ENCODE measurements around the gene S1PR1.
A peak's percentile ranks its signal among the peaks of the same experiment; 100 is the strongest.
"Not testable (repeated sequence)": the region's sequence is repeated elsewhere in the genome, so short reads cannot be mapped to it uniquely, and the experiment has no call there.

Gene S1PR1

DNA sequence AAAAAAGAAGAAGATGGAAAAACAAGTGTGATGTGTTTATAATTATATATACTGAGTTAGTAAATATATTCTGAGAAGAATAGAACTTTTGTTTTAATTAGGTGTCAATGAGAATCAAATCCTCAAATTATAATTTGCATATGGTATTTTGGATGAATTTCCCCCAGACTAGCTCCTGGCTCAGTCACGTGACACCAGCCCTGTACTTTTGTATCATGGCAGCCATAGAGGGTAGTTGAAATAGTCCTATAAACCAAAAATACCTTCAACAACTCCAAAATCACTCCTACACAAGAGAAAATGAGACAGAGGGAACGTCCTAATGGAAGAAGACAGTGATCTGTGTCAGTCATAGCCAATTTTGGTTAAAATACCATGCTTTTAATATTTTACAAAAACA lies 9.0 kb upstream of the S1PR1 start:
- Histone ChIP-seq H3K27ac (ENCODE audit: low read depth, low read length) (no peak overlapping the region), H3K27me3 (ENCODE audit: control insufficient read depth, insufficient read depth, low read length) (no peaks in the 10 kb centered on the region), H3K36me3 (ENCODE audit: control insufficient read depth, insufficient read depth, low read length) (no peaks in the 10 kb centered on the region), H3K9ac (ENCODE audit: low read length) (no peak overlapping the region), H3K4me3 (ENCODE audit: low read length) (no peak overlapping the region), H3K4me1 (ENCODE audit: control insufficient read depth, insufficient read depth, low read length) (no peaks in the 10 kb centered on the region)

DNA sequence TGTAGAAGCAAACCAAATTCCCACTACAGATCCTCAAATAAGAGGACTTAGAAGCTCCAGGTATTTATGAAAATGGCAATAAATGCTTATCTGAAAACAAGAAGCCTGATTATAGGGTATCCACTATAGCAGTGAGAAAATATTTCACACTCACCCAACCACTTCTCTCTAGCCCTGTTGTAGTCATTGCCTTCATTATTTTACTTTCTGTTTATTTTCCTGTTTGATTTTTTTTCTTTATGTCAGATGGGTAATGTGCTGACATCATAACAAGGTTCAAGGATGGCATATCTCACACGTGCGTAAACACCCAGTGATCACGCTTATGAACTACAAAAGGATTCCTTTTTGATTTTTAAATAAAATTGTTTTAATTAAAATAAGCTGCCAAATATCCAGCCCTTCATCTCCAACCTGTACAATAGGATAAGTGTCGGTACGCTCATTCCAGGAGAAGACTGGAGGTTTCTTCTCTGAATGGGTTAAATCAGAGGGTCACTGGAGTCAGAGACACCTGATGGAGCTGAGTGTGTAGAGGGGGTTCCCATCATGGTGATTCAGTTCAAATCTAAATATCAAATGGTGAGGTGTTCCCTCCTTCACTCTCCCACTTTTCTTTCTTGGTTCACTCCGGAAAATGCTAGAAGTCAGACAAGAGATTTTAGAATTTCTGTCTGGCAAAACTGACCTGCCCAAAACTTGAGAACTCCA lies 8.2 kb upstream of the S1PR1 start:
- Histone ChIP-seq H3K36me3 (ENCODE audit: control insufficient read depth, insufficient read depth, low read length) (no peaks in the 10 kb centered on the region), H3K4me1 (ENCODE audit: control insufficient read depth, insufficient read depth, low read length) (no peaks in the 10 kb centered on the region)

GRCh38 chr1:101232182-101232581 lies 4.6 kb upstream of the S1PR1 start:
- not testable (repeated sequence) for H3K9ac ChIP-seq (ENCODE audit: low read length); H3K4me3 ChIP-seq (ENCODE audit: low read length); H3K27ac ChIP-seq (ENCODE audit: low read depth, low read length); H3K4me1 ChIP-seq (ENCODE audit: control insufficient read depth, insufficient read depth, low read length); H3K36me3 ChIP-seq (ENCODE audit: control insufficient read depth, insufficient read depth, low read length); H3K27me3 ChIP-seq (ENCODE audit: control insufficient read depth, insufficient read depth, low read length)

More for the DNA sequence above, 8.2 kb upstream of the S1PR1 start:
- H3K9ac ChIP-seq (ENCODE audit: low read length): no peak overlapping the region
- no peaks in the 10 kb centered on the region for H3K27me3 ChIP-seq (ENCODE audit: control insufficient read depth, insufficient read depth, low read length)
- no peak overlapping the region for H3K27ac ChIP-seq (ENCODE audit: low read depth, low read length)
- no peak overlapping the region for H3K4me3 ChIP-seq (ENCODE audit: low read length)

DNA sequence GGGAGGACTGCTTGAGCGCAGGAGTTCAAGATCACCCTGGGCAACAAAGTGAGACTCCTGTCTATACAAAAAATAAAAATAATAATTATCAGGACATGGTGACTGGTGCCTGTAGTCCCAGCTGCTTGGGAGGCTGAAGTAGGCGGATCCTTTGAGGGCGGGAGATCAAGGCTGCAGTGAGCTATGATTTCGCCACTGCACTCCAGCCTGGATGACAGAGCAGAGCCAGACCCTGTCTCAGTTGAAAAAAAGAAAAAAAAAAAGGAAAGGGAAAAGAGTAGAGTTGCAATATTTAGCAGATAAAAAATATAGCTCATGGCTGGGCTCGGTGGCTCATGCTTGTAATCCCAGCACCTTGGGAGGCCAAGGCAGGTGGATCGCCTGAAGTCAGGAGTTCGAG lies 3.3 kb upstream of the S1PR1 start:
- Histone ChIP-seq H3K36me3 (ENCODE audit: control insufficient read depth, insufficient read depth, low read length) (no peaks in the 10 kb centered on the region), H3K9ac (ENCODE audit: low read length) (no peak overlapping the region), H3K27me3 (ENCODE audit: control insufficient read depth, insufficient read depth, low read length) (peaks cover 10% of the 10 kb centered on the region), H3K27ac (ENCODE audit: low read depth, low read length) (no peak overlapping the region), H3K4me3 (ENCODE audit: low read length) (no peak overlapping the region), H3K4me1 (ENCODE audit: control insufficient read depth, insufficient read depth, low read length) (no peaks in the 10 kb centered on the region)

DNA sequence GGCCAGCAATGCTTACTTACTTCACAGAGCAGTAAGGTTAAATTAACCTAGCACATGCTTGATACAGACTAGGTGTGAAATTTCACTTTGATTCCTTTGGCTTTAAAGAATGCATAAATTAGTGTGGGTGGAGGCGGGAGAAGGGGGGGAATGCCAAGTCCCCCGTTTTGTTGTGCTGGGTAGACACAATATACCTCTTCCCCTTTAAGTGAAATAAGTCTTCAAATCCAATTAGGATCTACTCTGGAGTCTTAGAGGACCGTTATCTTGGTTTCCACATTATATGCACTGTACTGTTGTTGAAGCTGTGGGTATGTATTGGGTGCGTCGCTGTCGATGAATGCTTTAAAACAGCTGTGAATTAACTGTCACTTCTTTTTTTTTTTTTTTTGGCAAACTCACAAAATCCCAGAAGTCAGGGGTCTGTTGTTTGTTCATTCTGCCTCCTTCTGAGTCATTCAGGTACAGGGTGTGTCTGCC lies 1.6 kb upstream of the S1PR1 start:
- Histone ChIP-seq H3K4me3 (ENCODE audit: low read length) (peak overlapping the region; percentile 69), H3K27me3 (ENCODE audit: control insufficient read depth, insufficient read depth, low read length) (peaks cover 12% of the 10 kb centered on the region), H3K9ac (ENCODE audit: low read length) (no peak overlapping the region), H3K4me1 (ENCODE audit: control insufficient read depth, insufficient read depth, low read length) (peaks cover 3% of the 10 kb centered on the region), H3K27ac (ENCODE audit: low read depth, low read length) (no peak overlapping the region), H3K36me3 (ENCODE audit: control insufficient read depth, insufficient read depth, low read length) (no peaks in the 10 kb centered on the region)

DNA sequence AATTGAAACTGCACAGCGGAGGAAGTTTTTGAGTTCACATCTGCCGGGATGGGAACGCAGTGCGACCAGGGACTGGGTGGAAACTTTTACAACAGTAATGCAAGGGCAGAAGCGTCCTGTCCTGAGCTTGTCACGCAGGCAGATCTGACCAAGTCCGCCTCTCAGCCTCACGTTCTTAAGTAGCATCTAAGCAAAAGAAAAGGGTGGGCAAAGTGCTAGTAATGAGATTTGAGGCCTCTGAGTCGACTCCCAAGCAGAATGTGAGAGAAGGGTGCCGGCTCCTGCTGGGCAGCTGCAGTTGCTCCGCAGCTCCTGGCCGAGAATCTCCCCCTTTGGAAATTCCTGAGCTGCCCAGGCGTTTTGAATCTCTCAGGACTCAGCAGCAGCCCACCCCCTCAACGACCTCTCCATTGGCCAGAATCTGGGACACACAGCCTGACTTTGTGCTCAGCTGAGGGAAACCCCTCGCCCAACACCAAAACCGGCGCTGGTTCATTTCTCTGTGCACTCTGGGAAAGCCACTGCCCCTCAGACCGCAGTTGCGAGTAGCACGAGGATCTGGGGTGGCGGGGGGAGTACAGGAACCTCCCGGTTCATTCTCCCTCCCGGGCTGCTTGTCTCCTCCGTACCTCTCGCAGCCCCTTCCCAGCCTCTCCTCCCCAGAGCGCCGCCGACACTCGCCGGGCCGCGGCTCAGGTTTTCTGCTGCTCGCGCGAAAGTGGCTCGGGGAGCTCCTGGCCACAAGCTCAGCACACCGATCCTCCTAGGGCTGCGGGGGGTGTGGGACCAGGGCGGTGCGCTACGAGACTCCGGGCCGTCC lies 913 bp upstream of the S1PR1 start:
- no peak overlapping the region for H3K9ac ChIP-seq (ENCODE audit: low read length)
- no peaks in the 10 kb centered on the region for H3K36me3 ChIP-seq (ENCODE audit: control insufficient read depth, insufficient read depth, low read length)
- peak overlapping the region; percentile 22 for H3K27ac ChIP-seq (ENCODE audit: low read depth, low read length)
- H3K27me3 ChIP-seq (ENCODE audit: control insufficient read depth, insufficient read depth, low read length): peaks cover 12% of the 10 kb centered on the region
- peak overlapping the region; percentile 69 for H3K4me3 ChIP-seq (ENCODE audit: low read length)
- H3K4me1 ChIP-seq (ENCODE audit: control insufficient read depth, insufficient read depth, low read length): peaks cover 3% of the 10 kb centered on the region

DNA sequence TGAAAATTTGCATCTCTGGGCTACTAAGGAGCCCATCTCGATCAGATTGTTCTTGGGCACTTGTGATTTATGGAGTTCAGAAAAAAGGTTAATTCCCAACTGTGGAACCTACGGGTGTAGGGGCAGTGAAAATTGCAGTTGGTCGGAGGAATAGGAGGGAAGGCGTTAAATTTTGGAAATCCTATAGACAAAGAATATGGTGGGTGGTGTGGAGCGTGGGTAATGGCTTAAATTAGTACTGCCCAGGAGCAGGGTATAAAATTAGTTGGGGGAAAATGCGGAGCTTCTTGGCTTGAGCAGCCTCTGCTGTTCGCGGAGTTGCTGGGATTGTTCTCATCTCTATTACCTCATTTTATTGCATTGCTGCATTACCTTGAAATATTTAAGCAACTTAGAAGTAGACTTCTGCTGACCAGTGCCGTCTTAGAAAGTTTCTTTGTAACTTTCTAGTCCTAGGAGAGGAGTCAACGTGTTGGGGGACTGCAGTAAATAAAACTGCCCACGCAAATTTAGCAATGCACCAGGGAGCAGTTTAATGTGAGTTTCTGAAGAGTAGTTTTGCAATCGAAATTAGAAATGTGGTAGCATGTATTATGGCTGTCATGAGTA lies 514 bp downstream of the S1PR1 start:
- Histone ChIP-seq H3K36me3 (ENCODE audit: control insufficient read depth, insufficient read depth, low read length) (no peaks in the 10 kb centered on the region), H3K4me1 (ENCODE audit: control insufficient read depth, insufficient read depth, low read length) (peaks cover 3% of the 10 kb centered on the region), H3K27me3 (ENCODE audit: control insufficient read depth, insufficient read depth, low read length) (peaks cover 12% of the 10 kb centered on the region), H3K4me3 (ENCODE audit: low read length) (peak overlapping the region; percentile 69), H3K9ac (ENCODE audit: low read length) (peak overlapping the region; percentile 7), H3K27ac (ENCODE audit: low read depth, low read length) (peak overlapping the region; percentile 20)

DNA sequence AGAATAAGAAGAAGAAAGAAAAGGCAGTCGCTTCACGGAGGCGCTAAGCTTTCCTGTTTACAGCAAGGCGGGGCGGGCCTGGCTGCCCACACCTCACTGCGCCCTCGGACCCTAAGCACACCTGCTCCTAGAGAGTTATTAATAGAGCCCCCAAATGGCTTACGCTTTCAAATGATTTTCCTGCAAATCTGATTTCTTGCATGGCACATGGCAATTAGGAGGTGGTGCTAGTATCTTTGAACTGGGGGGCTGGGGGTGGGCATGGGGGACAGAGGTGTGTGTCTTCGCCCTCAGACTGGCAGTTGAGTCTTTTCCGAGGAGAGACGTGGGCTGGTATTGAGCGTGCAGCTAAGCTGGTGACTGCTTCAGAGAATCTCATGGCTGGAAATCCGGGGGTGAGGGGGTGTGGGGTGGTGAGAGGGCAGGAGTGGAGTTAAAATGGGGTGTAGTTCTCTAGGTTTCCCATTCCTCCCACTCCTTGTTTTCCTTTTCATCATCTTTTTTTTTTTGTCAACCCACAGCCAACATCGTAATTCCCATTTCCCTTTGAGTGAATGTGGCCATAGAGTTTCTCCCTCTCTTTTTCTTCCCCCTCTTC lies 1.3 kb downstream of the S1PR1 start:
- Histone ChIP-seq H3K4me3 (ENCODE audit: low read length) (peak overlapping the region; percentile 49), H3K9ac (ENCODE audit: low read length) (no peak overlapping the region), H3K27ac (ENCODE audit: low read depth, low read length) (no peak overlapping the region), H3K4me1 (ENCODE audit: control insufficient read depth, insufficient read depth, low read length) (peaks cover 3% of the 10 kb centered on the region), H3K27me3 (ENCODE audit: control insufficient read depth, insufficient read depth, low read length) (peaks cover 12% of the 10 kb centered on the region), H3K36me3 (ENCODE audit: control insufficient read depth, insufficient read depth, low read length) (no peaks in the 10 kb centered on the region)

DNA sequence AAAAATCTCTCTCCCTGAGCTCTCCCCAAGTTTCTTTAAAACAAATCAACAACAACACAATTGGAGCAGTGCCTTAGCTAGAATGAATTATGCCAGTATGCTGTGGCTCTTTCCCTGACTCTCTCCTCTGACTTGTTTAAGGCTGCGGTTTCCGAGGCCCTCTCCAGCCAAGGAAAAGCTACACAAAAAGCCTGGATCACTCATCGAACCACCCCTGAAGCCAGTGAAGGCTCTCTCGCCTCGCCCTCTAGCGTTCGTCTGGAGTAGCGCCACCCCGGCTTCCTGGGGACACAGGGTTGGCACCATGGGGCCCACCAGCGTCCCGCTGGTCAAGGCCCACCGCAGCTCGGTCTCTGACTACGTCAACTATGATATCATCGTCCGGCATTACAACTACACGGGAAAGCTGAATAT lies 1.9 kb downstream of the S1PR1 start:
- Histone ChIP-seq H3K36me3 (ENCODE audit: control insufficient read depth, insufficient read depth, low read length) (no peaks in the 10 kb centered on the region), H3K9ac (ENCODE audit: low read length) (no peak overlapping the region), H3K27me3 (ENCODE audit: control insufficient read depth, insufficient read depth, low read length) (peaks cover 12% of the 10 kb centered on the region), H3K27ac (ENCODE audit: low read depth, low read length) (no peak overlapping the region), H3K4me3 (ENCODE audit: low read length) (peak overlapping the region; percentile 49), H3K4me1 (ENCODE audit: control insufficient read depth, insufficient read depth, low read length) (peaks cover 3% of the 10 kb centered on the region)

DNA sequence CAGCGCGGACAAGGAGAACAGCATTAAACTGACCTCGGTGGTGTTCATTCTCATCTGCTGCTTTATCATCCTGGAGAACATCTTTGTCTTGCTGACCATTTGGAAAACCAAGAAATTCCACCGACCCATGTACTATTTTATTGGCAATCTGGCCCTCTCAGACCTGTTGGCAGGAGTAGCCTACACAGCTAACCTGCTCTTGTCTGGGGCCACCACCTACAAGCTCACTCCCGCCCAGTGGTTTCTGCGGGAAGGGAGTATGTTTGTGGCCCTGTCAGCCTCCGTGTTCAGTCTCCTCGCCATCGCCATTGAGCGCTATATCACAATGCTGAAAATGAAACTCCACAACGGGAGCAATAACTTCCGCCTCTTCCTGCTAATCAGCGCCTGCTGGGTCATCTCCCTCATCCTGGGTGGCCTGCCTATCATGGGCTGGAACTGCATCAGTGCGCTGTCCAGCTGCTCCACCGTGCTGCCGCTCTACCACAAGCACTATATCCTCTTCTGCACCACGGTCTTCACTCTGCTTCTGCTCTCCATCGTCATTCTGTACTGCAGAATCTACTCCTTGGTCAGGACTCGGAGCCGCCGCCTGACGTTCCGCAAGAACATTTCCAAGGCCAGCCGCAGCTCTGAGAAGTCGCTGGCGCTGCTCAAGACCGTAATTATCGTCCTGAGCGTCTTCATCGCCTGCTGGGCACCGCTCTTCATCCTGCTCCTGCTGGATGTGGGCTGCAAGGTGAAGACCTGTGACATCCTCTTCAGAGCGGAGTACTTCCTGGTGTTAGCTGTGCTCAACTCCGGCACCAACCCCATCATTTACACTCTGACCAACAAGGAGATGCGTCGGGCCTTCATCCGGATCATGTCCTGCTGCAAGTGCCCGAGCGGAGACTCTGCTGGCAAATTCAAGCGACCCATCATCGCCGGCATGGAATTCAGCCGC lies 2.5 kb downstream of the S1PR1 start:
- no peak overlapping the region for H3K9ac ChIP-seq (ENCODE audit: low read length)
- peak overlapping the region; percentile 22 for H3K4me3 ChIP-seq (ENCODE audit: low read length)
- no peak overlapping the region for H3K27ac ChIP-seq (ENCODE audit: low read depth, low read length)
- no peaks in the 10 kb centered on the region for H3K36me3 ChIP-seq (ENCODE audit: control insufficient read depth, insufficient read depth, low read length)
- H3K27me3 ChIP-seq (ENCODE audit: control insufficient read depth, insufficient read depth, low read length): peaks cover 12% of the 10 kb centered on the region
- peaks cover 3% of the 10 kb centered on the region for H3K4me1 ChIP-seq (ENCODE audit: control insufficient read depth, insufficient read depth, low read length)

DNA sequence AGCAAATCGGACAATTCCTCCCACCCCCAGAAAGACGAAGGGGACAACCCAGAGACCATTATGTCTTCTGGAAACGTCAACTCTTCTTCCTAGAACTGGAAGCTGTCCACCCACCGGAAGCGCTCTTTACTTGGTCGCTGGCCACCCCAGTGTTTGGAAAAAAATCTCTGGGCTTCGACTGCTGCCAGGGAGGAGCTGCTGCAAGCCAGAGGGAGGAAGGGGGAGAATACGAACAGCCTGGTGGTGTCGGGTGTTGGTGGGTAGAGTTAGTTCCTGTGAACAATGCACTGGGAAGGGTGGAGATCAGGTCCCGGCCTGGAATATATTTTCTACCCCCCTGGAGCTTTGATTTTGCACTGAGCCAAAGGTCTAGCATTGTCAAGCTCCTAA lies 3.2 kb downstream of the S1PR1 start:
- H3K4me1 ChIP-seq (ENCODE audit: control insufficient read depth, insufficient read depth, low read length): peaks cover 3% of the 10 kb centered on the region
- no peak overlapping the region for H3K27ac ChIP-seq (ENCODE audit: low read depth, low read length)
- no peaks in the 10 kb centered on the region for H3K36me3 ChIP-seq (ENCODE audit: control insufficient read depth, insufficient read depth, low read length)
- no peak overlapping the region for H3K9ac ChIP-seq (ENCODE audit: low read length)
- H3K4me3 ChIP-seq (ENCODE audit: low read length): no peak overlapping the region
- peaks cover 12% of the 10 kb centered on the region for H3K27me3 ChIP-seq (ENCODE audit: control insufficient read depth, insufficient read depth, low read length)
